ENCODE data around the gene PTDSS2. TPM values are rescaled to one million over a fixed set of nuclear protein-coding genes. Genes with fewer than 3 reads are reported as not detected.

PTDSS2 gene
- total and polyA plus RNA-seq, 2 of the 13 experiments (the other 11 are each of a cell fraction or from before 2014, with no cell fraction given), result 21.7 to 26.4 TPM

DNA sequence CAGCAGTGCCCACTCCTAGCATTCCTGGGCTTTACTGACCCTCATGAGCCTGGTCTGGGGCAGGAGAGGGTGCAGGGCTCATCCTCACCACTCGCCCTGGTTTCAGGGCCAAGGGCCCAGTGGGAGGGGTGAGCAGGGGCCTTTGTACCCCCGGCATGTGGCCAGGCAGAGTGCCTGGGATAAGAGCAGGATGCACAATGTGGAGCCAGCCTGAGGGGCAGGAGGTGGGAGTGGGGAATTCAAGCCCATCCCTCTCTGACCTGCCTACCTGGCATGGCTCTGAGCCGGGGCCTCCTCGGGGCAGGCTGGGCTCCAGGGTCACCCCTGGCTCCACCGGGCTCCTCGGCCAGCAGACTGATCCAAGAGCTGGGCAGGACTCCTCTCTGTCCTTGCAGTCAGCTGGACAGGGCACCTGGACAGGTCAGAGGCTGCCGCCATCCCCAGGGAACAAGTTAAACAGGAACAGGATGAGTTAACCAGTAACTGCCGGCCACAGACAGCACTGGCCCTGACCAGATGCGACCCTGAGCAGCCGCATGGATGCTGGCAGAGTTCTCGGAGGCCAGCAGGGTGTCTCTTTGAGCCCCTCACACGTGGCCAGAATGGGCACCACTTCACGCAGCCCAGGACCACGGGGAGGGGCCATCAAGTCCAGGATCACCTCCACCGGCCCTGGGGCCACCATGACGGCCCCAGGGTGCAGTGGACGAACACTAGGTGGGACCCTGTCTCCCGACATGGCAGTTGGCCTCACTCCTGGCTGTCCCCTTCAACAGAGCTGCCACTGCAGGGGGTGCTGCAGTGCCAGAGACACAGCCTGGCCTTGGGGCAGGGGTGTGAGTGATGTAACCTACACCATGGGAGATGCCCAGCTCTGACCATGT is 40.2 kb upstream of the PTDSS2 start (continued):
- TF ChIP-seq, protein P1, sequence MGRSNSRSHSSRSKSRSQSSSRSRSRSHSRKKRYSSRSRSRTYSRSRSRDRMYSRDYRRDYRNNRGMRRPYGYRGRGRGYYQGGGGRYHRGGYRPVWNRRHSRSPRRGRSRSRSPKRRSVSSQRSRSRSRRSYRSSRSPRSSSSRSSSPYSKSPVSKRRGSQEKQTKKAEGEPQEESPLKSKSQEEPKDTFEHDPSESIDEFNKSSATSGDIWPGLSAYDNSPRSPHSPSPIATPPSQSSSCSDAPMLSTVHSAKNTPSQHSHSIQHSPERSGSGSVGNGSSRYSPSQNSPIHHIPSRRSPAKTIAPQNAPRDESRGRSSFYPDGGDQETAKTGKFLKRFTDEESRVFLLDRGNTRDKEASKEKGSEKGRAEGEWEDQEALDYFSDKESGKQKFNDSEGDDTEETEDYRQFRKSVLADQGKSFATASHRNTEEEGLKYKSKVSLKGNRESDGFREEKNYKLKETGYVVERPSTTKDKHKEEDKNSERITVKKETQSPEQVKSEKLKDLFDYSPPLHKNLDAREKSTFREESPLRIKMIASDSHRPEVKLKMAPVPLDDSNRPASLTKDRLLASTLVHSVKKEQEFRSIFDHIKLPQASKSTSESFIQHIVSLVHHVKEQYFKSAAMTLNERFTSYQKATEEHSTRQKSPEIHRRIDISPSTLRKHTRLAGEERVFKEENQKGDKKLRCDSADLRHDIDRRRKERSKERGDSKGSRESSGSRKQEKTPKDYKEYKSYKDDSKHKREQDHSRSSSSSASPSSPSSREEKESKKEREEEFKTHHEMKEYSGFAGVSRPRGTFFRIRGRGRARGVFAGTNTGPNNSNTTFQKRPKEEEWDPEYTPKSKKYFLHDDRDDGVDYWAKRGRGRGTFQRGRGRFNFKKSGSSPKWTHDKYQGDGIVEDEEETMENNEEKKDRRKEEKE (IDR thresholded peaks at IDR 0.05), result no peak
- TF ChIP-seq ZNF333 (CRISPR knock-in tag; IDR thresholded peaks at IDR 0.05; ENCODE audit: borderline replicate concordance), result no peak
- no peak for TF ChIP-seq ELF4 (CRISPR knock-in tag; IDR thresholded peaks at IDR 0.05; ENCODE audit: borderline replicate concordance)
- TF ChIP-seq ARHGAP35 (CRISPR knock-in tag; IDR thresholded peaks at IDR 0.05; ENCODE audit: borderline replicate concordance), result no peak
- 0 out of 2 replicates have a peak, but pooled peaks have one; percentile 2 for TF ChIP-seq ZNF138 (CRISPR knock-in tag; IDR thresholded peaks at IDR 0.05; ENCODE audit: low read depth)
- TF ChIP-seq HNF1A (IDR thresholded peaks at IDR 0.05; ENCODE audit: low read depth), result peak; percentile 56; the same call in 1 of the 2 replicates
- peak; percentile 90 for TF ChIP-seq HNF1A (CRISPR knock-in tag; IDR thresholded peaks at IDR 0.05; ENCODE audit: borderline replicate concordance)
- TF ChIP-seq ZNF816 (CRISPR knock-in tag; IDR thresholded peaks at IDR 0.05; ENCODE audit: borderline replicate concordance), result no peak
- TF ChIP-seq ZFP90 (CRISPR knock-in tag; IDR thresholded peaks at IDR 0.05; ENCODE audit: borderline replicate concordance), result no peak; the same call in 1 of the 2 replicates
- TF ChIP-seq NKX3-1 (CRISPR knock-in tag; IDR thresholded peaks at IDR 0.05), result no peak
- TF ChIP-seq NCOA2 (CRISPR knock-in tag; IDR thresholded peaks at IDR 0.05), result peak; percentile 60; the same call in 1 of the 2 replicates
- TF ChIP-seq ZNF143 (CRISPR knock-in tag; IDR thresholded peaks at IDR 0.05), result no peak; the same call in 1 of the 2 replicates
- TF ChIP-seq PATZ1 (CRISPR knock-in tag; IDR thresholded peaks at IDR 0.05), result peak; percentile 33
- TF ChIP-seq SAP130 (CRISPR knock-in tag; IDR thresholded peaks at IDR 0.05; ENCODE audit: low read depth), result peak; percentile 86
- no peak for TF ChIP-seq PBX3 (CRISPR knock-in tag; IDR thresholded peaks at IDR 0.05; ENCODE audit: borderline replicate concordance)
